ENCODE data around the gene FLNB. TPM values are rescaled to one million over a fixed set of nuclear protein-coding genes. Genes with fewer than 3 reads are reported as not detected.

The FLNB gene
- total RNA-seq, 1 experiment from 2014 or later, result 41.2 TPM

DNA sequence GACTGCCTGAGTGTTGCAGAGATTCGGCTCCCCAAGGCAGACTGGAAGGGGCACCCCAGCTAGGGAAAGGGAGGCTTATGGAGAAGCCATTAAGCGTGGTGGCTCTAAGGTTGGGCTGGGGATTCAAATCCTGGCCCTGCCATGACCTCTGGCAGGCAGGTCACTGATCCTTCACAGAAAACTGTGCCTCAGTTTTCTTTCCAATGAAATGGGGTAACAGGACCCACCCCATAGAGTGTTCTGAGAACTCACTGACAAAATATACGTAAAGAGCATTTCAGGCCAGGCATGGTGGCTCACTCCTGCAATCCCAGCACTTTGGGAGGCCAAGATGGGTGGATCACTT, 167.9 kb downstream of the FLNB start:
- ChIA-PET POLR2A (ENCODE audit: low non-redundant PET) (no interaction called here), CTCF (no interaction called here)
- H3K36me3 ChIP-seq (ENCODE audit: insufficient read depth, low read length, poor library complexity, severe bottlenecking), result no peaks in the 10 kb centered on the region
- no peak for TF ChIP-seq EZH2 (IDR thresholded peaks at IDR 0.05; ENCODE audit: borderline replicate concordance, low read depth, low read length, poor library complexity, severe bottlenecking)
- DNase-seq (ENCODE audit: low spot score), result no peak
- H3K27me3 ChIP-seq (replicated peaks; ENCODE audit: insufficient read depth, low read depth, low read length, poor library complexity), result no peaks in the 10 kb centered on the region
- intact Hi-C loops (cut with micrococcal nuclease; ENCODE audit: unreplicated experiment), result loop anchor here (5.0 kb wide), 3 partner anchors 131 to 356 kb away; partner anchors contain the start of genes FLNB, HTD2 and RPP14
- no peaks in the 10 kb centered on the region for H3K4me1 ChIP-seq (ENCODE audit: insufficient read depth, low read length, poor library complexity, severe bottlenecking)
- H3K9me3 ChIP-seq (ENCODE audit: low read depth, low read length, poor library complexity, severe bottlenecking), result no peaks in the 10 kb centered on the region
- no TSS peak for BruUV-seq (replicated peaks)
- H3K27ac ChIP-seq (ENCODE audit: low read depth, low read length, poor library complexity, severe bottlenecking), result peak overlapping the region; percentile 49
- no peak overlapping the region for H3K4me3 ChIP-seq (ENCODE audit: low read depth, low read length, poor library complexity, severe bottlenecking)

DNA sequence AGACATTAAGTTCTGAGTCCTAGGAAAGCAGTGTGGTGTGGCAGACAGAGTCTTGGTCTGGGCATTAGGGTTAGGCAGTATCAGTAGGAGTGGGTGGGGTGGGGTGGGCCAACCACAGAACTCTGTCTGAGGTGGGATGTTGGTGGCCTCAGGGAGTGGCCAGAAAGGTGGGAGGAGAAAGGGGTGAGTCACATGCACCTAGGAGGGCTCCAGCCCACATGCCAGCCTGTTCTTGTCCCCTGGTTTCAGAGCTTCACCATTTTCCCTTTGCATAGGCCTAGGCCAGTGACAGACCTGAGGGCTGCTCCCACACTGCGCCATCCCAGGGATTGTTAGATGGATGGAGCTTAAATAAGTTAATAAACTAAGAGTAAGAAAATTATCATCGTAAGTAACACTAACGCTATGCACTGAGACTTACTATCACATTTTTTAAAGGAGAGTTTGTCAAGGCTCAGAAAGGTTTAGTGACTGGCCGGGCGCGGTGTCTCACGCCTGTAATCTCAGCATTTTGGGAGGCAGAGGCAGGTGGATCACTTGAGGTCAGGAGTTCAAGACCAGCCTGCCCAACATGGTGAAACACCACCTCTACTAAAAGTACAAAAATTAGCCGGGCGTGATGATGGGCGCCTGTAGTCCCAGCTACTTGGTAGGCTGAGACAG, 168.7 kb downstream of the FLNB start:
- H3K27ac ChIP-seq (ENCODE audit: low read depth, low read length, poor library complexity, severe bottlenecking), result no peak overlapping the region
- H3K9me3 ChIP-seq (ENCODE audit: low read depth, low read length, poor library complexity, severe bottlenecking), result no peaks in the 10 kb centered on the region
- no peak for DNase-seq (ENCODE audit: low spot score)
- H3K4me1 ChIP-seq (ENCODE audit: insufficient read depth, low read length, poor library complexity, severe bottlenecking), result no peaks in the 10 kb centered on the region
- intact Hi-C loops (cut with micrococcal nuclease; ENCODE audit: unreplicated experiment), result loop anchor here (5.0 kb wide), 3 partner anchors 130 to 355 kb away; partner anchors contain the start of genes FLNB, HTD2 and RPP14
- no peaks in the 10 kb centered on the region for H3K36me3 ChIP-seq (ENCODE audit: insufficient read depth, low read length, poor library complexity, severe bottlenecking)
- POLR2A ChIA-PET (ENCODE audit: low non-redundant PET), result interaction anchor here (0.5 kb wide), 1 partner anchor 875 kb away, joined by 3 read pairs; no protein-coding TSS in a partner anchor
- no peak overlapping the region for H3K4me3 ChIP-seq (ENCODE audit: low read depth, low read length, poor library complexity, severe bottlenecking)
- TF ChIP-seq, protein P1, sequence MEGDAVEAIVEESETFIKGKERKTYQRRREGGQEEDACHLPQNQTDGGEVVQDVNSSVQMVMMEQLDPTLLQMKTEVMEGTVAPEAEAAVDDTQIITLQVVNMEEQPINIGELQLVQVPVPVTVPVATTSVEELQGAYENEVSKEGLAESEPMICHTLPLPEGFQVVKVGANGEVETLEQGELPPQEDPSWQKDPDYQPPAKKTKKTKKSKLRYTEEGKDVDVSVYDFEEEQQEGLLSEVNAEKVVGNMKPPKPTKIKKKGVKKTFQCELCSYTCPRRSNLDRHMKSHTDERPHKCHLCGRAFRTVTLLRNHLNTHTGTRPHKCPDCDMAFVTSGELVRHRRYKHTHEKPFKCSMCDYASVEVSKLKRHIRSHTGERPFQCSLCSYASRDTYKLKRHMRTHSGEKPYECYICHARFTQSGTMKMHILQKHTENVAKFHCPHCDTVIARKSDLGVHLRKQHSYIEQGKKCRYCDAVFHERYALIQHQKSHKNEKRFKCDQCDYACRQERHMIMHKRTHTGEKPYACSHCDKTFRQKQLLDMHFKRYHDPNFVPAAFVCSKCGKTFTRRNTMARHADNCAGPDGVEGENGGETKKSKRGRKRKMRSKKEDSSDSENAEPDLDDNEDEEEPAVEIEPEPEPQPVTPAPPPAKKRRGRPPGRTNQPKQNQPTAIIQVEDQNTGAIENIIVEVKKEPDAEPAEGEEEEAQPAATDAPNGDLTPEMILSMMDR (conservative IDR thresholded peaks at IDR 0.05; ENCODE audit: low read depth, low read length), result no peak
- no peak for TF ChIP-seq EZH2 (IDR thresholded peaks at IDR 0.05; ENCODE audit: borderline replicate concordance, low read depth, low read length, poor library complexity, severe bottlenecking)
- BruUV-seq (replicated peaks), result no TSS peak
- no peaks in the 10 kb centered on the region for H3K27me3 ChIP-seq (replicated peaks; ENCODE audit: insufficient read depth, low read depth, low read length, poor library complexity)
- CTCF ChIA-PET, result interaction anchor here (0.6 to 0.9 kb wide), 4 partner anchors 19 to 236 kb away, joined by 3 to 9 read pairs (median 4); no protein-coding TSS in a partner anchor

DNA sequence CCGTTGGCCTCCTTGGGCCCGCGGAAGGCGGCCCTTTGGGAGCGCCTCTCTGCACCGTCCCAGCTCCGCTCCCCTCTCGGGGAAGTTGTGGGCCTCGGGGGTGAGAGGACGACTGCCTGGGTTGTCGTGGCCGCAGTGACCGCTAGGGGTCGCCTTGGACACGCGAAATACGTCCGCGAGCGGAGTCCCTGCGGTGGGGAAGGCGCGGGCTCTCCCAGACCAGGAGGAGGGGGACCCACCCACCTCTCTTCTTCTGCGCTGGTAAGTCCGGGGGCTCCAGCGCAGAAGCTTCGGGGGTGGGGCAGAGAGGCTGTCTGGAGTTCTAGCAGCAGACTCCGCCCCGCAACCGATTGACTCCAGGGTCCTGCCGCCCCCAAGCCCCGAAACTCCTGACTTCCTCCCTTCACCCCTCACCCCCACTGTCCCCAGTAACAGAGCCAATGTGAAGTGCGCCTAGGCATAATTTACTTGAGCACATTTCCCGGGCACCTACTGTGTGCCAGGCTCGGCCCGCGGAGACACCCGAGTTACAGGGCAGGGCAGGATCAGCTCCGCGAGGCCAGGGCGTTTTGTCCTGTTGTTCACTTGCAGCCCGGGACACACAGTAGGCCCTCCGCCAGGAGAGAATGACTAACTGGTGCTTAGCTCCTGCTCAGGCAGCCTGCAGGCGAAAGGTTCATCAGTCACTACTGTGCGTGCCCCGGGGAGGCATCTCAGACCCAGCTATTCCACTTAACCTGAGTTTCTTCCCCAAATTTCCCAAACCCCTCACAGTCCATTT, 169.7 kb downstream of the FLNB start:
- no peaks in the 10 kb centered on the region for H3K36me3 ChIP-seq (ENCODE audit: insufficient read depth, low read length, poor library complexity, severe bottlenecking)
- POLR2A ChIA-PET (ENCODE audit: low non-redundant PET), result interaction anchor here (0.5 kb wide), 1 partner anchor 874 kb away, joined by 3 read pairs; no protein-coding TSS in a partner anchor
- H3K9me3 ChIP-seq (ENCODE audit: low read depth, low read length, poor library complexity, severe bottlenecking), result no peaks in the 10 kb centered on the region
- BruUV-seq (replicated peaks), result no TSS peak
- no peaks in the 10 kb centered on the region for H3K4me1 ChIP-seq (ENCODE audit: insufficient read depth, low read length, poor library complexity, severe bottlenecking)
- TF ChIP-seq, protein P1 (conservative IDR thresholded peaks at IDR 0.05; ENCODE audit: low read depth, low read length), result peak; percentile 80
- no peak for TF ChIP-seq EZH2 (IDR thresholded peaks at IDR 0.05; ENCODE audit: borderline replicate concordance, low read depth, low read length, poor library complexity, severe bottlenecking)
- H3K27me3 ChIP-seq (replicated peaks; ENCODE audit: insufficient read depth, low read depth, low read length, poor library complexity), result no peaks in the 10 kb centered on the region
- no peak overlapping the region for H3K27ac ChIP-seq (ENCODE audit: low read depth, low read length, poor library complexity, severe bottlenecking)
- intact Hi-C loops (cut with micrococcal nuclease; ENCODE audit: unreplicated experiment), result loop anchor here (5.0 kb wide), 3 partner anchors 129 to 354 kb away; partner anchors contain the start of genes FLNB, HTD2 and RPP14
- peak; percentile 87 for DNase-seq (ENCODE audit: low spot score)
- H3K4me3 ChIP-seq (ENCODE audit: low read depth, low read length, poor library complexity, severe bottlenecking), result peak overlapping the region; percentile 29
- CTCF ChIA-PET, result interaction anchor here (0.5 to 0.9 kb wide), 5 partner anchors 18 to 235 kb away, joined by 3 to 9 read pairs (median 4); no protein-coding TSS in a partner anchor

Measured in A673 (cell line).